ENCODE results near the gene PSMC3. TPM values are rescaled to one million over a fixed set of nuclear protein-coding genes. Genes with fewer than 3 reads are reported as not detected.
A peak's percentile ranks its signal among the peaks of the same experiment; 100 is the strongest.

PSMC3 gene
- total and polyA plus RNA-seq, 10 donors, result 59.7 to 105 (median 71.7) TPM

GRCh38 chr11:47395223-47396048, 30.8 kb downstream of the PSMC3 start:
- peak; percentile 90 for DNase-seq
- intact Hi-C loops (cut with DNase I; ENCODE audit: low total_unique reads), result no loop called here
- 29 to 62% (median 46%) methylated on average over 18 to 25 of the region's 25 CpGs for WGBS, 5 donors
- no peaks in the 10 kb centered on the region for H3K9me3 ChIP-seq
- H3K36me3 ChIP-seq, result no peaks in the 10 kb centered on the region
- H3K27ac ChIP-seq, result peak overlapping the region; percentile 96 to 100 (median 99)
- H3K4me1 ChIP-seq, result peaks cover 35 to 95% (median 75%) of the 10 kb centered on the region in 6 donors
- TF ChIP-seq POLR2AphosphoS5 (IDR thresholded peaks at IDR 0.05), result no peak
- TF ChIP-seq, protein P1, sequence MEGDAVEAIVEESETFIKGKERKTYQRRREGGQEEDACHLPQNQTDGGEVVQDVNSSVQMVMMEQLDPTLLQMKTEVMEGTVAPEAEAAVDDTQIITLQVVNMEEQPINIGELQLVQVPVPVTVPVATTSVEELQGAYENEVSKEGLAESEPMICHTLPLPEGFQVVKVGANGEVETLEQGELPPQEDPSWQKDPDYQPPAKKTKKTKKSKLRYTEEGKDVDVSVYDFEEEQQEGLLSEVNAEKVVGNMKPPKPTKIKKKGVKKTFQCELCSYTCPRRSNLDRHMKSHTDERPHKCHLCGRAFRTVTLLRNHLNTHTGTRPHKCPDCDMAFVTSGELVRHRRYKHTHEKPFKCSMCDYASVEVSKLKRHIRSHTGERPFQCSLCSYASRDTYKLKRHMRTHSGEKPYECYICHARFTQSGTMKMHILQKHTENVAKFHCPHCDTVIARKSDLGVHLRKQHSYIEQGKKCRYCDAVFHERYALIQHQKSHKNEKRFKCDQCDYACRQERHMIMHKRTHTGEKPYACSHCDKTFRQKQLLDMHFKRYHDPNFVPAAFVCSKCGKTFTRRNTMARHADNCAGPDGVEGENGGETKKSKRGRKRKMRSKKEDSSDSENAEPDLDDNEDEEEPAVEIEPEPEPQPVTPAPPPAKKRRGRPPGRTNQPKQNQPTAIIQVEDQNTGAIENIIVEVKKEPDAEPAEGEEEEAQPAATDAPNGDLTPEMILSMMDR (IDR thresholded peaks at IDR 0.05 in 8 of 11, conservative IDR thresholded peaks at IDR 0.05 in 3 of 11), result no peak
- no peak for TF ChIP-seq POLR2A (IDR thresholded peaks at IDR 0.05)
- H3K27me3 ChIP-seq (replicated peaks in 1 of 7), result no peaks in the 10 kb centered on the region
- H3K4me3 ChIP-seq, result peak overlapping the region in 7 of 8 donors; percentile 3 to 68 (median 29)

- TF ChIP-seq POLR2AphosphoS5 (IDR thresholded peaks at IDR 0.05) (peak; percentile 87 to 94 (median 88)), POLR2A (IDR thresholded peaks at IDR 0.05) (peak in 2 of 3 donors; percentile 34 to 53)
- TF ChIP-seq, protein P1 (IDR thresholded peaks at IDR 0.05 in 8 of 11, conservative IDR thresholded peaks at IDR 0.05 in 3 of 11), result peak in 3 of 11 experiments; percentile 10 to 24 (median 19)
- H3K9me3 ChIP-seq, result no peaks in the 10 kb centered on the region
- intact Hi-C loops (cut with DNase I; ENCODE audit: low total_unique reads), result no loop called here
- peaks cover 39 to 95% (median 76%) of the 10 kb centered on the region in 6 donors for H3K4me1 ChIP-seq
- H3K4me3 ChIP-seq, result peak overlapping the region in 7 of 8 donors; percentile 3 to 68 (median 29)
- H3K36me3 ChIP-seq, result no peaks in the 10 kb centered on the region
- 17 to 49% (median 22%) methylated on average over 26 to 39 of the region's 39 CpGs for WGBS, 5 donors
- peak; percentile 96 for DNase-seq
- no peaks in the 10 kb centered on the region for H3K27me3 ChIP-seq (replicated peaks in 1 of 7)
- peak overlapping the region; percentile 96 to 100 (median 99) for H3K27ac ChIP-seq
Observed at GRCh38 chr11:47394322-47395222, 31.7 kb downstream of the PSMC3 start.

GRCh38 chr11:47394050-47394321, 32.3 kb downstream of the PSMC3 start:
- H3K4me3 ChIP-seq, result peak overlapping the region in 6 of 8 donors; percentile 3 to 68 (median 30)
- WGBS, 5 donors, result 35 to 59% (median 41%) methylated on average over 9 of the region's 9 CpGs
- DNase-seq, result peak; percentile 93
- H3K36me3 ChIP-seq, result no peaks in the 10 kb centered on the region
- TF ChIP-seq, protein P1 (IDR thresholded peaks at IDR 0.05 in 8 of 11, conservative IDR thresholded peaks at IDR 0.05 in 3 of 11), result no peak
- TF ChIP-seq POLR2AphosphoS5 (IDR thresholded peaks at IDR 0.05) (peak in 2 of 3 donors; percentile 63 to 79), POLR2A (IDR thresholded peaks at IDR 0.05) (no peak)
- peak overlapping the region; percentile 96 to 100 (median 99) for H3K27ac ChIP-seq
- no peaks in the 10 kb centered on the region for H3K27me3 ChIP-seq (replicated peaks in 1 of 7)
- H3K4me1 ChIP-seq, result peaks cover 38 to 95% (median 76%) of the 10 kb centered on the region in 6 donors
- no peaks in the 10 kb centered on the region for H3K9me3 ChIP-seq
- intact Hi-C loops (cut with DNase I; ENCODE audit: low total_unique reads), result no loop called here

All from spleen (tissue), 11 donors.